Cerebellar nuclear complex (tissue), 1 donor: ENCODE measurements around the gene PCP4L1.
"Not testable (repeated sequence)": the region's sequence is repeated elsewhere in the genome, so short reads cannot be mapped to it uniquely, and the experiment has no call there.

Experiments
- DNase-seq, 2 experiments: peaks; one replicate each; lab custom pipeline; 2025; lab: John Stamatoyannopoulos, UW

PCP4L1 gene

DNA sequence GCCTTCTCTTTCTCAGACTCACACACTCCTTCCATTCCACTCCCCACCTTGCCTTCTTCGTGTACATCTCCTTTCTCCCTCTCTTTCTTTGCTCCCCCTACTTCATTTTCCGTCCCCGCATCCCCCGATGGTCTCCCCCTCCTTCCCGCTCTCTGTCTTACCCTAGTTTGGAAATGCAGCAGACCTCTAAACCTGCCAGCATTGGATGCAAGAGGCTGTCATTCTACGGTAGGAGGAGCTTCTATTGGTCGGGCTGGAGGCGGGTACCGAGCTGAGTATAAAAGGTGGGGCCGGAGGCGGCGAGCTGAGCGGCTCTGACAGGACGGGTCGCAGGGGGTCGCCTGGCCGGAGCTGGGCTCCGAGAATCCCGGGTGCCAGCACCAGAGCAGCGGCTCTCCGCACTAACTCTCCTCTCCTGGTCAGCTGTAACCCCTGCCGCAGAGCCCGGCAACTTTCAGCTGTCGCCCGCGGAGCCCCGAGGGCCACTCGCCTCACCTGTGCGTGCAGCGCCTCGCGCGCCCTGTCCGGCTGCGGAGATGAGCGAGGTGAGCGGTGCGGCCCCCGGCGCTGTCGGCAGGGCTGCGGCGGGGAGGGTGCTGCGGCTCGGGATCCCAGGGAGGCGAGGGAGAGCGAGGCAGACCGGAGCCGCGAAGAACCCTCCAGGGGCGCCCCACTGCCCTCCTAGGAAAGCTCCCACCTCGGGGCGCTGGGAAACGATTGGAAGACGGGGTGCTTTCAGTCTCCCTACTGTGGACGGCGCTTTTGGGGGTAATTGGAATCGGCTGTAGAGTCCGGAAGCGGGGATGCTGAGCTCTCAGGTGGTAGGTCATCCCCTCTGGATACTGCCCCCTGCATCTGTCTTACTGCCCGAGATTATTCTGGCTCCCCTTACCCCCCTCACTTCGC is at the start of gene PCP4L1:
Gene PCP4L1, plus strand, starts transcription at position 307 of the 906 bp plus-strand sequence. Its CDS starts 230 bp downstream, at position 537.
- no peak for DNase-seq

DNA sequence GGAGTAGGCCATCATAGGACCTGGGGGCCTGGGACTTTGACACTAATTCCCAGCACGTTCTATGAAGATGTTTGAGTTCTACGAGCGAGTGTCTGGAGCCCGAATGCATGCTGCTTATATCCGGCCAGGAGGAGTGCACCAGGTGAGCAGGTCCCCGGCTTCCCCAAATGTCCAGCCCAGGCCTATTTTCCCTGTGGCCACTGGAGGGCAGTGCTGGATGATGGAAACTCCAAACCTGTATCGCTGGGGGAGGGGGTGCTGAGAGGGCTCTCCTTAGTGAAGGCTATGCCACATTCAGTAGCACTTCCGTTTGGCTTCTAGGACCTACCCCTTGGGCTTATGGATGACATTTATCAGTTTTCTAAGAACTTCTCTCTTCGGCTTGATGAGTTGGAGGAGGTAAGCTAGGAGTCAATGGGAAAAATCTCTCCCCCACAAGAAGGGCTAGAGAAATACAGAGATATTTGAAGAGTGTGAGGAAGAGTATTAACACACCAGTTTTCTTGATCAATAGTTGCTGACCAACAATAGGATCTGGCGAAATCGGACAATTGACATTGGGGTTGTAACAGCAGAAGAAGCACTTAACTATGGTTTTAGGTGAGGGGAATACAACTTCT is 48.6 kb upstream of the PCP4L1 start:
- DNase-seq = no peak

DNA sequence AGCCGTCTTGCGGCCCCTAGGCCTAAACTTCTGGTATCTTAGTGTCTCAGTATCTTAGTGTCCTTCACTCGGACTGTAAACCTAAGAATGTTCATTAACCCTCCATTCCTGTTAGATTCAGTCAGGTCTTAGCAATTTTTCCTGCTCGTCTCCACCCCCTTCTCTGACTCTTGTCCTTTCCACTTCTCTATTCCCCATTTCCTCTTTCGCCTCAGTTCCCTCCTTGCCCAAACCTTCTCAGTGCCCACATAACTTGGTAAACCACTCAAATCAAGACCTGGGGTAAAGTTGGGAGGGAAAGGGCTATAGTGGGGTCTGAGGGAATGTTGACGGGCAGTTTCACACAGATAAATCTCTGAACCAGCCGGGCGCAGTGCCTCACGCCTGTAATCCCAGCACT is 44.2 kb upstream of the PCP4L1 start:
- DNase-seq = no peak

DNA sequence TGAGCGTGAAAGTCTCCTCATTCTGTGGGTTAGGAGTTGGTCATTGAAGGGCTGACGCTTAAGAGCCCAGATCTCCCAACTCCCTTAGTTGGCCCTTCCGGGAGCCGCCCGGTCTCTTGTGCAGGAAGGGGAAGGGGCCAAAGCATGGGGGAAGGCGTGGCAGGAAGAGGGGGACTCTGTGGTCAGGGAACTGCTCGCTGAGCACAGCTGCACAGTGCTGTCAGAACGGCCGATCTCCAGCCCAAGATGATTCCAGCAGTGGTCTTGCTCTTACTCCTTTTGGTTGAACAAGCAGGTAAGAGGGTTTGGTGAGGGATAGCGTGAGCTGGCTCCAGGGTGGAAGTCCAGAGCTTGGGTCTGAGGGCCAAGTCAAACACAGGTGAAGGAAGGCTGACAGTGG is 43.5 kb upstream of the PCP4L1 start, which contains the start of gene FCER1G:
Gene FCER1G, plus strand, starts transcription at position 220 of the 400 bp plus-strand sequence. Its CDS starts 27 bp downstream, at position 247.
- DNase-seq = no peak

DNA sequence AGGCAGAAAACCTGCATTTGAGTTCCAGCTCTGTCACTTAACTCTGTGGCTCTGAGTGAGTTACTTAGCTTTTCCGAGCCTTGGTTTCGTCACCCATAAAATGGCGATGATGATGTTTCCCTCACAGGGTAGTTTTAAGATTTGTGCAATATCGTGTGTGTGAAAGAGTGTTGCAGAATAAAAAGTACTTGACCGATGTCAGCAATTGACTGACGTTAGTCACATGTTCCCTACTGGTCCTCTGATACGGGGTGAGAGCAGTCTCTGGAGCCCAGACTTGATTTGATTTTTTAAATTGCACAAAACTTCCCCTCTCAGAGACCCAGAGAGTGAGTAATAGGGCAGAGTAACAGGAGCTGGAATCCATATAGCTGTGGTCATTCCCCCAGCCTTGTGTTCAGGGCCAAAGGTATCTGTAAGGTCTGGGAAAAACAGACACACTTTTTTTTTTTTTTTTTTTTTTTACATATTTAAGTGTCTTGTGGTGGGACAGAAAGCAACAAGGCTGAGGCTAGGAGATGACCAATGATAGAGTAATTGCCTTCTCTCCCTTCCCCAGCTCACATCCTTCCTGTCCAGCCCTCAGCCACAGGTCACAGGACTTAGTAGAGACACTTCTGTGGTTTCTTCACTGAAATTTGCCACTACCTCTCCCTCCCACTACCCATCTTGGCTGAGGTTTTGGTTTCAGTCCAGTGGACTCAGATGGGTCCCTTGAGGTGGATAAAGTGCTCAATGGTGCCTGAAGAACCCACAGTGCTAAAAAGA is 41.4 kb upstream of the PCP4L1 start:
- no peak for DNase-seq

DNA sequence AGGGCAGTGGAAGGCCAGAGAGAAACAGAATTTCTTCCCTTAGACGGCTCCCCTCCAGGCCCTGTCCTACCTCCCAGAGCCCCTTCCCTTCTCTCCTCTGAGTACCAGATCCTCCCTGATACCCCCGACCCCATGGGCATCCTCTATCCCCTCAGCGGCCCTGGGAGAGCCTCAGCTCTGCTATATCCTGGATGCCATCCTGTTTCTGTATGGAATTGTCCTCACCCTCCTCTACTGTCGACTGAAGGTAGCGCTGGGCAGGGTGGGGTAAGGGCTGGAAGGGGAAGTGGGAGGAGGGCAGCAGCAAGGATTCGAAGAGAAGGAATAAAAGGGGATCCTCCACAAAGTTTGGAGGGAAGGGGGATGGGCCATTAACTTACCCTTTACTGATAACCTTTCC is 40.7 kb upstream of the PCP4L1 start:
- no peak for DNase-seq

DNA sequence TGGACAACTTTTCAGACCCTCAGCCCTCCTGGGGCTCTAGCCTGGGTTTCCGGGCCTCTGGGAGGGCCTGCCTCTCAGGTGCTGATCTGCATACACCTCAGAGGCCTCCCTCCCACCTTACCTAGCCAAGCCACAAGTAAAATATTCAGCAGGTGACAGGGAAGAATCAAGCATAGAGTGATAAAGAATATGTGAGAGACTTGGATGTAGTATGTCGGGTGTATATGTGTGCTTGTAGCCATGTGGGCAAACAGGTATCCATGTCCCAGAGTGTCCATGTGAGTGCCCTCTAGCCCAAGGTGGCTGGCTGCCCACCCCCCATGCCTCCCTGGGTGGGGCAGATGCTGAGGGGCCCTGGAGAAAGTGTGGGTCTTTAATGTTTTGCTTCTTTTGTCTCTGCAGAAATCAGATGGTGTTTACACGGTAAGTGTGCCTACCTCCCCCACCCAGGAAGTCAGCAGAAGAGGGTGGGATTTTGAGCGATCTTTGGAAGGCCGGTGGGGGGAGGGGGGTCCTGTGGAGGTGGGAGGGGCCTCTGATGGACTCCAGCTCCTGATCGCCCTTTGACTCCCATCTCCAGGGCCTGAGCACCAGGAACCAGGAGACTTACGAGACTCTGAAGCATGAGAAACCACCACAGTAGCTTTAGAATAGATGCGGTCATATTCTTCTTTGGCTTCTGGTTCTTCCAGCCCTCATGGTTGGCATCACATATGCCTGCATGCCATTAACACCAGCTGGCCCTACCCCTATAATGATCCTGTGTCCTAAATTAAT is 40.1 kb upstream of the PCP4L1 start:
- no peak for DNase-seq

DNA sequence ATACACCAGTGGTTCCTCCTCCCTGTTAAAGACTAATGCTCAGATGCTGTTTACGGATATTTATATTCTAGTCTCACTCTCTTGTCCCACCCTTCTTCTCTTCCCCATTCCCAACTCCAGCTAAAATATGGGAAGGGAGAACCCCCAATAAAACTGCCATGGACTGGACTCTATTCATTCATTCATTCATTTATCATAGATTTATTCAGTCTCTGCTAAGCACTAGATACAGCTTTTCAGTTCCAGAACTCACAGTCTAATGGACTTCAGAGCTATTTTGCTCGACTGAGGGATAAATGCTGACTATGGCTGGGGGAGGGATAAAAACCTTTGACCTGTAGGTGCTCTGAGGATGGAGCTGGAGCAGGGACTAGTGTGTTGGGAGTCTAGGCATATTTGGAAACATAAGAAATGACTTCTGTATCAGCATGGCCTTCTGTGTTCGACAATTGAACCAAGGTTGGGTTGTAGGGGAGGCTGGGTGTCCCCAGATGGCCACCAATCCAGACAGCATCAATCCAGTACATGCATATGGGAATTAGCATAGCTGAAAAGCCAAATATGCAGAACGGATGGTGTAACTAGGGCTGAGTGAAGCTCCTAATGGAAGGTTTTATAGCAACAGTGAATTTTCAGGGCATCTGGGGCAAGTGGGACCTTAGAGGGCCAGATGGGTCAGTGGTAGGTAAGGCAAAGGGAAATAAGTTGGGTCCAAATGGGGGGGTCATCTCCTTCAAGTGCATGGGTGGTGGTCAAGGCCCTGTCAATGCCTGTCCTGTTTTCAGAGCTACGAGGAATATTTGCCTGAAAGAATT is 39.3 kb upstream of the PCP4L1 start:
- DNase-seq = no peak

DNA sequence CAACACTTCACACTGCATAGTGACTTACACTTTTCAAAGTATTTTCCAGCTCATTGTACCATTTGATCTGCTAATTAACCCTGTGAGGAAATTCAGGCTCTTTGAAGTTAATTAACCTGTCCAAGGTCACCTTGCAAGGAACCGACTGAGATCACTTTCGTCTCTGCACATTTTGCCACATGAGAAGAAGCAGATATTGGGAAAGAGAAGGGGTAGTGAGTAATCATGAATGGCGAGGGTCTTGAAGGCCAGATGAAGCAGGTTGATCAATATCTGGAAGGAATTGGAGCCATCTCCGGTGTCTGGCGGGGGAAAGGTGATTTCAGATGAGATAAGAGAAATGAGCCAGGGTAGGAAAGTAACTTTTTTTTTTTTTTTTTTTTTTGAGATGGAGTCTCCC is 38.5 kb upstream of the PCP4L1 start:
- no peak for DNase-seq

DNA sequence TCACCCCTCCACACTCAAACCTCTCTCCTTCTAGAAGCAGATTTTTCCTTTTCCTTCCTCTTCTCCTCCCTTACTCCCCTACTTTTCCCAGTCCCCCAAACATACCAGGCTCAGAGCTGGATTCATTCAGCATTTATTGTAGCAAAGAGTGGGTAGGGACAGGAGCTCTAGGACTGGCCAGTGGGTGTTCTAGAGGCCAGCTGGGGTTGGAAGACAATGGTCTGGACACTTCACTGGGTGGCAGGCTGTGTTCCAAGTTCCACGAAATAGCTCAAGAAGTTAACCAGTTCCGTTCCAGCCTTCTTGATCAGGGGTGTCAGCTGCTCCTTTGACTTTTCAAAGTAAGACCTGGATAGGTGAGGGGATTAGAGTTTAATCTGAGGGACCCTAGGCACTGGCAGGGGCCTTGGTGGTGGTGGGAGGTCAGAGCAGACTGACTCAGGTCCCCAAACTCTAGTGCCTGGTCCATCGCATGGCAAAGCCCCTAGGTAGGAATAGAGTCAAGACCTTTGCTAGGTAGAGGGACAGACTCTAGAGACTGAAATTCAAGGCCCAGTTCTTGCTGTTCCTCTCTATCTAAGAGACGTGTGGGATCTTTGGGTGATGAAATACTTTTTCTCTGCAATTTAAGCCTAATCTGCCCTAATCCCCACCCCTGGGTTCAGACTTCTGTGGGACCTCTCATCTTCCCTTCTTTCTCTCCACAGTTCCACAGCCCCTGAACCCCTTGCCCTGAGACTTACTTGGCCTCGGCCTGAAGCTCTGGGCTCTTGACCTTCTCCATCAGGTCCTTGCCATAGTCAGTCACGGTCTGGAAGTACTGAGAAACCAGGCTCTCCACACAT is 36.1 kb upstream of the PCP4L1 start:
- DNase-seq = no peak

DNA sequence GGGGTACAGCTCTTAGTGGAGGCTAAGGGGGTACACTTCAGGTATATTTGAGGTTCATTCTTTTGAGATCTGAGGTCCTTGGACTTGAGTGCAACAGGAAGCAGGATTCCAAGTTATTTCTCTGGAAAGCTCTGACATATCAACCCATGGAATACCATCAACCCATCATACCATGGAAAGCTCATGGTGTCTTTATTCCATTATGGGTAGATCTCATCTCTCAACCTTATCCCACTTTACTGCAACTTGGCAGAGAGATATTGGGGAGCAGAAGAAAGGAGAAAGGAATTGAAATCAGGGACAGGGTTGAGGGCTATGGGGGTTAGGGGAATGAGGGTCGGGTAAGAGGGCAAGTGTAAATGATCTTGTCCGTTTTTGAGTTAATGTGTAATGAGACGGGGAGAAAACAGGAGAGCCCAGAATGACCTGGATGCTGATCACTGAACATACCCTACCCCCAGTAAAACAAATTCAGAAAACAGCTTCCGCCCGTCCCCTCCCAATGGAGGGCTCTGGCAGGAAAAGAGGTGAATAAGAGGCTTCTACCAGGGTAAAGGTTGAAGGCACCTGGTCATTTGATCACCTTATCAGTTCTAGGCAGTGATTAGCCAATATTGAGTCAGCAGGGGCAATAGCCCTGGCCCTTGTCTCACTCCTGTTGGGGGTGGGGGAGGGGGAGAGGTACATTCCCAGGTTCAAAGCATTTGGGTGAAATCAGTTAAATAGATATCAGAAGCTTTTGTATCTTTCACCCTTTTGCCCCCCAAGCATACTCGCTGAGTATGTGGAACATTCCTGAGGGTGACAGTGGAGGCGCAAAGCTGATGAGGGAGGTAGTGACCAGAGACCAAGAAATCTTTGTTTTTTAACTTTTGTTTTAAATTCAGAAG is 34.5 kb upstream of the PCP4L1 start:
- DNase-seq = no peak

DNA sequence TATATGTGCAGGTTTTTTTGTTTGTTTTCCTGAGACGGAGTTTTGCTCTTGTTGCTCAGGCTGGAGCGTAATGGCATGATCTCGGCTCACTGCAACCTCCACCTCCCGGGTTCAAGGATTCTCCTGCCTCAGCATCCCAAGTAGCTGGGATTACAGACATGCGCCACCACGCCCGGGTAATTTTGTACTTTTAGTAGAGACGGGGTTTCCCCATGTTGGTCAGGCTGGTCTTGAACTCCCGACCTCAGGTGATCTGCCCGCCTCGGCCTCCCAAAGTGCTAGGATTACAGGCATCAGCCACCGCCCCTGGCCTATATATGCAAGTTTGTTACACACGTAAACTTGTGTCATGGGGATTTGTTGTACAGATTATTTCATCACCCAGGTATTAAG is 33.9 kb upstream of the PCP4L1 start:
- not testable (repeated sequence) for DNase-seq

DNA sequence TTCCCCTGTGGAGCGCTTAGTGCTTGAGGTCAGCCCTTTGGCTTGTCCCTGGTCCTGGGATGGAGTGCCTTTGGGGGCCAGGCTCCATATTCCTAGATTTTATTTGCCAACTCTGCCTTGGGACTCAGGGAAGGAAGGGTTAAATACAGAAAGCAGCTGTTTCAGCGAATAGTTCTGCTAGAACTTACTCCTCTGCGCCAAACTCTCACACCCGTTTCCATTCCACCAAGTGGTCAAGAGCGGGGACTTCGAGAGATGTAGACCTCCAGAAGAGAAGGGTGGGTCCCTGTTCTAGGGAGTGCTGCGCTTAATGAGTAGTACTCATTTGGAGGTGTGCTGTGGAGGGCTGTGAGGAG is 33.4 kb upstream of the PCP4L1 start:
- DNase-seq = no peak

DNA sequence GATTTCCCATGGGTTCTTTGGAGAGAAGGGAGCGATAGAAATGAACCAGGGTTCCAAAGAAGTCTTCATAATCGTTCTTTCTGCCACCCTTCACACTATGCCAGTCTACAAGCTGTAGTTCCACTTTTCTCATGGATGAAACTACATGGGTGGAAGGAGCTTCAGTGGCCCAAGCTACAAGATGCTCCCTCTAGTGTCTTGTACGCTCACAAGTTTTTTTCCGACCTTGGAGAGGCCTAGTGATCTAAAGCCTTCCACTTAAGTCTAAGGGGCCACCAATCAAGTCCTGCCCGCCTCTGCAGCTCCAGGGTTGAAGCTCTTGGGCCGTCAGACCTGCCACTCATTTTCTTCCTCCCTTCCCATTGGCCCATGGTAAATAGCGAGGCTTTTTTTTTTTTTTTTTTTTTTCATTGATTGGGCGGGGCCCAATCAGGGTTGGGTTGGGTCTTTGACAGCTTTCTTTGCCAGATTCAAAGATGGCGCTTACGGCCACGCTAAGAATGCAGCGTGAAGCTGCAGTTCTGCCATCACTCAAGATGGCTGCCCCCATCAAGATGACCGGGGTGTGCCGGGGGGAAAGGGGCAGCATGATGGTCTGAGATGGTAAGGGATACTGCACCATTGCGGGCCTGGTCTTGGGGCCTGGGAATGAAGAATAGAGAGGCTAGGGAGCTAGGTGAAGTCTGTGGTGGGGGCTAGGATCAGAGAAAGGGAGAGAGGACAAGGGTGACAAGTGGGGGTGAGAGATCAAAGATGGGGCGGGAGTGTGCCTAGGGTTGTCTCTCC is 32.8 kb upstream of the PCP4L1 start, which contains the start of gene TOMM40L:
Gene TOMM40L, plus strand, starts transcription at position 527 of the 786 bp plus-strand sequence. CDS start 430 bp downstream, outside the sequence.
- peak; percentile 63 to 99 for DNase-seq

DNA sequence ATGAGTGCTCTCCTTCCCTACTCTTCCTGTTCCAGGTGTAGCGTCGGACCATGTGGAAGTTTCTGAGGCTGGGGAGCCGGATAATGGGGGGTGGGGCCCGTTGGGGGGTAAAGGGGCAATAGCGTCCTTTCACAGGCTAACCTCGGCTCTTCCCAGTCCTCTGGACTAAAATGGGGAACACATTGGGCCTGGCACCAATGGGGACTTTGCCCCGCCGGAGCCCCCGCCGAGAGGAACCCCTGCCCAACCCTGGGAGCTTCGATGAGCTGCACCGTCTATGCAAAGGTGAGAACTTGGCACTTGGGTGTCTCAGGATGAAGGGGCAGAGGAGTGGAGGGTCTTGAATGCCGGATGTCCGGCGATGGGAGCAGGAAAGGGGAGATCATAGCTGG is 32.2 kb upstream of the PCP4L1 start:
- DNase-seq = no peak

DNA sequence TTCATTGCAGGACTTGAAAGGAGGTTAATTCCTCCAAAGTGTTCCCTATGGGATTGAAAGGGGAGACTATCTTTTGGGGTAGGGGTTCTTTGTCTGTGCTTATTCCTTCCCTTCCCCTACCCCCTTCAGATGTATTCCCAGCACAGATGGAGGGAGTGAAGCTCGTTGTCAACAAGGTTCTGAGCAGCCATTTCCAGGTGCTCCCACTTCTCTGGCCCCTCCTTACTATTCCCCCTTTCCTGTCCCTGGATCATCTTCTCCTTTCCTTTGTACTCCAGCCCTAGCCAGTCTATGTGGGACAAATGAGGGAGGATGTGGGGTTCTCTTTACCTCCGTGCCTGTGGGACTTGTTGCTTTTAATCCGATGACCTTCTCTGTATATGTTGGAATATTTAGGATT is 31.8 kb upstream of the PCP4L1 start:
- DNase-seq = no peak

DNA sequence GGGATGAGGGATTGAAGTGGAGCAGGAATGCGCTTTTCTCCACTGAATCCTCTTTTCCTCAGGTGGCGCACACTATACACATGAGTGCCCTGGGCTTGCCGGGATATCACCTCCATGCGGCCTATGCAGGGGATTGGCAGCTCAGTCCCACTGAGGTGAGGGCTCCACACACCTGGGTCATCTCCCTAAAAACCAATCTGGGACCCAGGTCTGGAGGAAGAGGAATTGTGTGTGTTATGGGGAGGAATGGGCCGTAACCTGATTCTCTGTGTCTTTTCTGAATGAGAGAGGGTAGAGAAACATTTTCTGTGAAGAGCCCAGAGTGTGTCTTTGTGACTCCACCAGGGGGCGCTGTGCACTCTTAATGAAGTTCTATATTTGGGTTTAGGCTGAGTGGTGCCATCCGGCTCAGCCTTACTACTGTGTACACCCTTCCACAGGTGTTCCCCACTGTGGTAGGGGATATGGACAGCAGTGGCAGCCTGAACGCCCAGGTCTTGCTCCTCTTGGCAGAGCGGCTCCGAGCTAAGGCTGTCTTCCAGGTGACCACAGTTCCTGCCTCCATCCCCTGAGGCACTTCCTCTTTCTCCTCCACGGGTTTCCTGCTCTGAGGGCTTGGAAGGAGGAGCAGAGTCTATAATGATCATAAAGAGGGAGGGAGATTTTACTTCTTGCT is 31.2 kb upstream of the PCP4L1 start:
- peak in 1 of 2 experiments; percentile 31 for DNase-seq
